ENCODE measurements around the gene MRPS2. TPM values are rescaled to one million over a fixed set of nuclear protein-coding genes. Genes with fewer than 3 reads are reported as not detected.
A peak's percentile ranks its signal among the peaks of the same experiment; 100 is the strongest.

Gene MRPS2
- total and polyA plus RNA-seq, 9 of the 15 experiments (the other 6 are each of a cell fraction or from before 2014, with no cell fraction given) = 8.0 to 167 (median 81.3) TPM

DNA sequence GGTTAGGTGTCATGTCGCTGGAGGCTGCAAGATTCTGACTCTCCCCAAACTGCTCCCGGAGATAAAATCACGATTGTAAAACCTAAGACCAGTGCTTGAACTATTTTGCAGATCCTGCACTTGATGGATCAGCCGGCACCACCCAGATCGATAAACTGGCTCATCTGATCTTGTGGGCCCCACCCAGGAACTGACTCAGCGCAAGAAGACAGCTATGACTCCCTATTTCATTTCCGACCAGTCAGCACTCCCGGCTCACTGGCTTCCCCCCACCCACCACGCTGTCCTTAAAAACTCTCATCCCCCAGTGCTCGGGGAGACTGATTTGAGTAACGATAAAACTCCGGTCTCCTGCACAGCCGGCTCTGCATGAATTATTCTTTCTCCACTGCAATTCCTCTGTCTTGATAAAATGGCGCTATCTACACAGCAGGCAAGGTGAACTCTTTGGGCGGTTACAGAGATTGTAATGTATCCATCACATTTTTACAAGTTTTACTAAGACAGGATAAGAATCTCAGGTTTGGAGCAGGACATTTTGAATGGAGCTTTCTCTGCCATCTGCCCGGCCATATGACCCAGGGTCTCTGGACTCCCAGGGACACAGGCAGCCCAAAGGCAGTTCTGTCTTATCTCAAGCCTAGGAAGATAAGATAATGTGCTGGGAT, 31.5 kb upstream of the MRPS2 start (continued):
- TF ChIP-seq FOXK1 (CRISPR knock-in tag; IDR thresholded peaks at IDR 0.05; ENCODE audit: borderline replicate concordance) (no peak), OTX1 (CRISPR knock-in tag; IDR thresholded peaks at IDR 0.05) (no peak), ESRRB (CRISPR knock-in tag; IDR thresholded peaks at IDR 0.05; ENCODE audit: borderline replicate concordance) (no peak), PHB (CRISPR knock-in tag; IDR thresholded peaks at IDR 0.05) (no peak), ZNF23 (CRISPR knock-in tag; IDR thresholded peaks at IDR 0.05) (no peak), RBM14 (IDR thresholded peaks at IDR 0.05; ENCODE audit: borderline replicate concordance, insufficient read depth, low read depth, low read length) (no peak)
- TF ChIP-seq, protein P1, sequence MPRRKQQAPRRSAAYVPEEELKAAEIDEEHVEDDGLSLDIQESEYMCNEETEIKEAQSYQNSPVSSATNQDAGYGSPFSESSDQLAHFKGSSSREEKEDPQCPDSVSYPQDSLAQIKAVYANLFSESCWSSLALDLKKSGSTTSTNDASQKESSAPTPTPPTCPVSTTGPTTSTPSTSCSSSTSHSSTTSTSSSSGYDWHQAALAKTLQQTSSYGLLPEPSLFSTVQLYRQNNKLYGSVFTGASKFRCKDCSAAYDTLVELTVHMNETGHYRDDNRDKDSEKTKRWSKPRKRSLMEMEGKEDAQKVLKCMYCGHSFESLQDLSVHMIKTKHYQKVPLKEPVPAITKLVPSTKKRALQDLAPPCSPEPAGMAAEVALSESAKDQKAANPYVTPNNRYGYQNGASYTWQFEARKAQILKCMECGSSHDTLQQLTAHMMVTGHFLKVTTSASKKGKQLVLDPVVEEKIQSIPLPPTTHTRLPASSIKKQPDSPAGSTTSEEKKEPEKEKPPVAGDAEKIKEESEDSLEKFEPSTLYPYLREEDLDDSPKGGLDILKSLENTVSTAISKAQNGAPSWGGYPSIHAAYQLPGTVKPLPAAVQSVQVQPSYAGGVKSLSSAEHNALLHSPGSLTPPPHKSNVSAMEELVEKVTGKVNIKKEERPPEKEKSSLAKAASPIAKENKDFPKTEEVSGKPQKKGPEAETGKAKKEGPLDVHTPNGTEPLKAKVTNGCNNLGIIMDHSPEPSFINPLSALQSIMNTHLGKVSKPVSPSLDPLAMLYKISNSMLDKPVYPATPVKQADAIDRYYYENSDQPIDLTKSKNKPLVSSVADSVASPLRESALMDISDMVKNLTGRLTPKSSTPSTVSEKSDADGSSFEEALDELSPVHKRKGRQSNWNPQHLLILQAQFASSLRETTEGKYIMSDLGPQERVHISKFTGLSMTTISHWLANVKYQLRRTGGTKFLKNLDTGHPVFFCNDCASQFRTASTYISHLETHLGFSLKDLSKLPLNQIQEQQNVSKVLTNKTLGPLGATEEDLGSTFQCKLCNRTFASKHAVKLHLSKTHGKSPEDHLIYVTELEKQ (CRISPR knock-in tag; IDR thresholded peaks at IDR 0.05) = no peak
- TF ChIP-seq, protein P2, sequence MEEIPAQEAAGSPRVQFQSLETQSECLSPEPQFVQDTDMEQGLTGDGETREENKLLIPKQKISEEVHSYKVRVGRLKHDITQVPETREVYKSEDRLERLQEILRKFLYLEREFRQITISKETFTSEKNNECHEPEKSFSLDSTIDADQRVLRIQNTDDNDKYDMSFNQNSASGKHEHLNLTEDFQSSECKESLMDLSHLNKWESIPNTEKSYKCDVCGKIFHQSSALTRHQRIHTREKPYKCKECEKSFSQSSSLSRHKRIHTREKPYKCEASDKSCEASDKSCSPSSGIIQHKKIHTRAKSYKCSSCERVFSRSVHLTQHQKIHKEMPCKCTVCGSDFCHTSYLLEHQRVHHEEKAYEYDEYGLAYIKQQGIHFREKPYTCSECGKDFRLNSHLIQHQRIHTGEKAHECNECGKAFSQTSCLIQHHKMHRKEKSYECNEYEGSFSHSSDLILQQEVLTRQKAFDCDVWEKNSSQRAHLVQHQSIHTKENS (CRISPR knock-in tag; IDR thresholded peaks at IDR 0.05) = no peak
- TF ChIP-seq, protein P3, sequence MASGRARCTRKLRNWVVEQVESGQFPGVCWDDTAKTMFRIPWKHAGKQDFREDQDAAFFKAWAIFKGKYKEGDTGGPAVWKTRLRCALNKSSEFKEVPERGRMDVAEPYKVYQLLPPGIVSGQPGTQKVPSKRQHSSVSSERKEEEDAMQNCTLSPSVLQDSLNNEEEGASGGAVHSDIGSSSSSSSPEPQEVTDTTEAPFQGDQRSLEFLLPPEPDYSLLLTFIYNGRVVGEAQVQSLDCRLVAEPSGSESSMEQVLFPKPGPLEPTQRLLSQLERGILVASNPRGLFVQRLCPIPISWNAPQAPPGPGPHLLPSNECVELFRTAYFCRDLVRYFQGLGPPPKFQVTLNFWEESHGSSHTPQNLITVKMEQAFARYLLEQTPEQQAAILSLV (tag; IDR thresholded peaks at IDR 0.05) = no peak
- TF ChIP-seq, protein P4, sequence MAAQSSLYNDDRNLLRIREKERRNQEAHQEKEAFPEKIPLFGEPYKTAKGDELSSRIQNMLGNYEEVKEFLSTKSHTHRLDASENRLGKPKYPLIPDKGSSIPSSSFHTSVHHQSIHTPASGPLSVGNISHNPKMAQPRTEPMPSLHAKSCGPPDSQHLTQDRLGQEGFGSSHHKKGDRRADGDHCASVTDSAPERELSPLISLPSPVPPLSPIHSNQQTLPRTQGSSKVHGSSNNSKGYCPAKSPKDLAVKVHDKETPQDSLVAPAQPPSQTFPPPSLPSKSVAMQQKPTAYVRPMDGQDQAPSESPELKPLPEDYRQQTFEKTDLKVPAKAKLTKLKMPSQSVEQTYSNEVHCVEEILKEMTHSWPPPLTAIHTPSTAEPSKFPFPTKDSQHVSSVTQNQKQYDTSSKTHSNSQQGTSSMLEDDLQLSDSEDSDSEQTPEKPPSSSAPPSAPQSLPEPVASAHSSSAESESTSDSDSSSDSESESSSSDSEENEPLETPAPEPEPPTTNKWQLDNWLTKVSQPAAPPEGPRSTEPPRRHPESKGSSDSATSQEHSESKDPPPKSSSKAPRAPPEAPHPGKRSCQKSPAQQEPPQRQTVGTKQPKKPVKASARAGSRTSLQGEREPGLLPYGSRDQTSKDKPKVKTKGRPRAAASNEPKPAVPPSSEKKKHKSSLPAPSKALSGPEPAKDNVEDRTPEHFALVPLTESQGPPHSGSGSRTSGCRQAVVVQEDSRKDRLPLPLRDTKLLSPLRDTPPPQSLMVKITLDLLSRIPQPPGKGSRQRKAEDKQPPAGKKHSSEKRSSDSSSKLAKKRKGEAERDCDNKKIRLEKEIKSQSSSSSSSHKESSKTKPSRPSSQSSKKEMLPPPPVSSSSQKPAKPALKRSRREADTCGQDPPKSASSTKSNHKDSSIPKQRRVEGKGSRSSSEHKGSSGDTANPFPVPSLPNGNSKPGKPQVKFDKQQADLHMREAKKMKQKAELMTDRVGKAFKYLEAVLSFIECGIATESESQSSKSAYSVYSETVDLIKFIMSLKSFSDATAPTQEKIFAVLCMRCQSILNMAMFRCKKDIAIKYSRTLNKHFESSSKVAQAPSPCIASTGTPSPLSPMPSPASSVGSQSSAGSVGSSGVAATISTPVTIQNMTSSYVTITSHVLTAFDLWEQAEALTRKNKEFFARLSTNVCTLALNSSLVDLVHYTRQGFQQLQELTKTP (IDR thresholded peaks at IDR 0.05; ENCODE audit: low read depth in 1 of 2, partially characterized antibody in 2 of 2) = peak in 1 of 2 experiments; percentile 77
- TF ChIP-seq, protein P5, sequence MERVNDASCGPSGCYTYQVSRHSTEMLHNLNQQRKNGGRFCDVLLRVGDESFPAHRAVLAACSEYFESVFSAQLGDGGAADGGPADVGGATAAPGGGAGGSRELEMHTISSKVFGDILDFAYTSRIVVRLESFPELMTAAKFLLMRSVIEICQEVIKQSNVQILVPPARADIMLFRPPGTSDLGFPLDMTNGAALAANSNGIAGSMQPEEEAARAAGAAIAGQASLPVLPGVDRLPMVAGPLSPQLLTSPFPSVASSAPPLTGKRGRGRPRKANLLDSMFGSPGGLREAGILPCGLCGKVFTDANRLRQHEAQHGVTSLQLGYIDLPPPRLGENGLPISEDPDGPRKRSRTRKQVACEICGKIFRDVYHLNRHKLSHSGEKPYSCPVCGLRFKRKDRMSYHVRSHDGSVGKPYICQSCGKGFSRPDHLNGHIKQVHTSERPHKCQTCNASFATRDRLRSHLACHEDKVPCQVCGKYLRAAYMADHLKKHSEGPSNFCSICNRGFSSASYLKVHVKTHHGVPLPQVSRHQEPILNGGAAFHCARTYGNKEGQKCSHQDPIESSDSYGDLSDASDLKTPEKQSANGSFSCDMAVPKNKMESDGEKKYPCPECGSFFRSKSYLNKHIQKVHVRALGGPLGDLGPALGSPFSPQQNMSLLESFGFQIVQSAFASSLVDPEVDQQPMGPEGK (CRISPR knock-in tag; IDR thresholded peaks at IDR 0.05; ENCODE audit: borderline replicate concordance) = no peak
